Measurements from ENCODE around the gene TRPC6. TPM values are rescaled to one million over a fixed set of nuclear protein-coding genes. Genes with fewer than 3 reads are reported as not detected.
A peak's percentile ranks its signal among the peaks of the same experiment; 100 is the strongest.

Gene TRPC6
- total and polyA plus RNA-seq, 2 of the 8 experiments (the other 6 are each of a cell fraction or from before 2014, with no cell fraction given): 0.26 to 0.39 TPM

DNA sequence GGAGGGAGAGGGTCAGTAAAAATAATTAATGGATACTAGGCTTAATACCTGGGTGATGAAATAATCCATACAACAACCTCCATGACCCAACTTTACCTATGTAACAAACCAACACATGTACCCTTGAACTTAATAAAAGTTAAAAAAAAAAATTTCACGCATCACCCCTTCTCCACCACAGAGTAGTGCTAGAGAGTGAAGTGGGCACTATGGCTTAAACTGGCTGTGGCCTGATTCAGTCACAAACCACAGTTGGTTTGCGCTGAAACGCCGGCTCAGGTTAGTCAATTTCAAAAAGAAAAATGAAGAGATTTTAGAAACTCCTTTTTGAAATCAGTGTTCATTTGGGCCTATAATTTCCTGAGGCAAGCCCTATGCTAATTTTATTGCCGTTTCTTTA lies 144.3 kb downstream of the TRPC6 start:
- no peaks in the 10 kb centered on the region for H3K9me3 ChIP-seq (ENCODE audit: insufficient read depth in 2 of 2, low read depth in 1 of 2, low read length in 1 of 2)
- H2BK120ac ChIP-seq (replicated peaks; ENCODE audit: low read depth, low read length): no peak overlapping the region
- no peak overlapping the region for H2AFZ ChIP-seq (ENCODE audit: low read length)
- H2BK20ac ChIP-seq (ENCODE audit: low read length): no peak overlapping the region
- H4K5ac ChIP-seq (ENCODE audit: insufficient read length, low read depth, low read length): no peak overlapping the region
- no peak overlapping the region for H3K27ac ChIP-seq (ENCODE audit: low read depth, low read length)
- H3K9ac ChIP-seq (replicated peaks in 1 of 4; ENCODE audit: extremely low read depth in 1 of 4, low read depth in 3 of 4, low read length in 3 of 4): no peak overlapping the region
- H2BK5ac ChIP-seq (ENCODE audit: low read depth, low read length): no peak overlapping the region
- no peaks in the 10 kb centered on the region for H4K20me1 ChIP-seq (replicated peaks in 1 of 2; ENCODE audit: control insufficient read depth in 1 of 2, insufficient read depth in 2 of 2, low read length in 2 of 2)
- no peak overlapping the region for H2BK12ac ChIP-seq (ENCODE audit: low read depth, low read length)
- no peak for DNase-seq (ENCODE audit: low read depth in 1 of 2, low spot score in 2 of 2)
- no peak overlapping the region for H4K8ac ChIP-seq (ENCODE audit: extremely low read depth, insufficient read depth, low read length)
- no peak overlapping the region for H3K4ac ChIP-seq (replicated peaks; ENCODE audit: insufficient read length, low read depth, low read length)
- POLR2A ChIA-PET (ENCODE audit: partially characterized antibody): no interaction called here
- WGBS, 2 experiments (ENCODE audit: extremely low coverage in 1 of 2, insufficient coverage in 1 of 2, insufficient read length in 1 of 2, insufficient replicate concordance in 2 of 2, low coverage in 1 of 2, low lambda C conversion rate in 2 of 2, missing lambda C conversion rate in 1 of 2): 93% methylated on average over 5 of the region's 5 CpGs; no CpG with 5 or more reads in 1 of the 2 experiments
- H3K4me3 ChIP-seq (ENCODE audit: extremely low read depth in 1 of 4, insufficient read depth in 2 of 4, low read depth in 3 of 4, low read length in 4 of 4): no peak overlapping the region
- no peaks in the 10 kb centered on the region for H3K27me3 ChIP-seq (replicated peaks in 1 of 4; ENCODE audit: control insufficient read depth in 3 of 4, extremely low read depth in 1 of 4, insufficient read depth in 3 of 4, low read length in 3 of 4)
- no peak overlapping the region for H3K4me2 ChIP-seq (ENCODE audit: insufficient read depth in 1 of 2, low read depth in 2 of 2, low read length in 2 of 2)
- CTCF ChIA-PET (ENCODE audit: partially characterized antibody): interaction anchor here (0.7 to 6.1 kb wide), 12 partner anchors 8 to 456 kb away, joined by 3 to 38 read pairs (median 4); no protein-coding TSS in a partner anchor
- no peak for FAIRE-seq
- H2AK5ac ChIP-seq (ENCODE audit: low read depth, low read length): no peak overlapping the region
- no peaks in the 10 kb centered on the region for H3K4me1 ChIP-seq (replicated peaks in 1 of 4; ENCODE audit: control insufficient read depth in 3 of 4, insufficient read depth in 4 of 4, low read length in 3 of 4)
- H3K56ac ChIP-seq (replicated peaks; ENCODE audit: insufficient read length, low read depth, low read length): no peak overlapping the region
- no peaks in the 10 kb centered on the region for H3K79me1 ChIP-seq (ENCODE audit: low read depth, low read length)
- H4K91ac ChIP-seq (replicated peaks; ENCODE audit: insufficient read length, low read length): no peak overlapping the region
- no peak overlapping the region for H2BK15ac ChIP-seq (ENCODE audit: low read length)
- H3K14ac ChIP-seq (ENCODE audit: insufficient read length): no peak overlapping the region
- no peak overlapping the region for H3K18ac ChIP-seq (ENCODE audit: extremely low read depth, low read length)
- no peak overlapping the region for H3K23ac ChIP-seq (ENCODE audit: insufficient read length)
- no peaks in the 10 kb centered on the region for H3K36me3 ChIP-seq (ENCODE audit: control insufficient read depth in 2 of 4, insufficient read depth in 4 of 4, low read length in 3 of 4)
- H3K23me2 ChIP-seq (ENCODE audit: low read depth, low read length): no peaks in the 10 kb centered on the region
- no peaks in the 10 kb centered on the region for H3K79me2 ChIP-seq (ENCODE audit: control insufficient read depth in 1 of 2, insufficient read depth in 2 of 2, low read length in 2 of 2)
- TF ChIP-seq, protein P1, sequence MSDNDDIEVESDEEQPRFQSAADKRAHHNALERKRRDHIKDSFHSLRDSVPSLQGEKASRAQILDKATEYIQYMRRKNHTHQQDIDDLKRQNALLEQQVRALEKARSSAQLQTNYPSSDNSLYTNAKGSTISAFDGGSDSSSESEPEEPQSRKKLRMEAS (IDR thresholded peaks at IDR 0.05): no peak
- TF ChIP-seq BRCA1 (IDR thresholded peaks at IDR 0.05; ENCODE audit: low read depth, low read length) (no peak), MAFK (IDR thresholded peaks at IDR 0.05; ENCODE audit: low read depth, low read length) (no peak), CTCF (IDR thresholded peaks at IDR 0.05; ENCODE audit: control extremely low read depth in 1 of 3, insufficient read depth in 1 of 3, low read depth in 1 of 3, low read length in 3 of 3) (peak in 2 of 3 experiments; percentile 41 to 47; a peak in 2 of 4 replicates), CBX8 (IDR thresholded peaks at IDR 0.05; ENCODE audit: borderline replicate concordance, low read depth, low read length) (no peak), POU5F1 (IDR thresholded peaks at IDR 0.05; ENCODE audit: low read depth, low read length) (no peak), BACH1 (IDR thresholded peaks at IDR 0.05; ENCODE audit: low read length) (no peak), CBX5 (IDR thresholded peaks at IDR 0.05; ENCODE audit: low read depth, low read length) (no peak), TEAD4 (IDR thresholded peaks at IDR 0.05; ENCODE audit: low read depth, low read length) (no peak), RAD21 (IDR thresholded peaks at IDR 0.05 in 1 of 2, conservative IDR thresholded peaks at IDR 0.05 in 1 of 2; ENCODE audit: low read depth in 2 of 2, low read length in 2 of 2) (peak; percentile 62)
- TF ChIP-seq, protein P2, sequence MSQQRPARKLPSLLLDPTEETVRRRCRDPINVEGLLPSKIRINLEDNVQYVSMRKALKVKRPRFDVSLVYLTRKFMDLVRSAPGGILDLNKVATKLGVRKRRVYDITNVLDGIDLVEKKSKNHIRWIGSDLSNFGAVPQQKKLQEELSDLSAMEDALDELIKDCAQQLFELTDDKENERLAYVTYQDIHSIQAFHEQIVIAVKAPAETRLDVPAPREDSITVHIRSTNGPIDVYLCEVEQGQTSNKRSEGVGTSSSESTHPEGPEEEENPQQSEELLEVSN (IDR thresholded peaks at IDR 0.05): no peak
